Astrocyte (in vitro differentiated cells and primary cell): Measurements from ENCODE around the gene NDUFS2.

Source experiments
- CTCF ChIP-seq: IDR thresholded peaks from 2 replicates; pipeline ENCODE4 v1.5.1; 2011; ENCODE audit warnings: low read depth, mild to moderate bottlenecking, inconsistent platforms, low read length, moderate library complexity; ENCODE audit not compliant: insufficient read depth
- EZH2 ChIP-seq: IDR thresholded peaks from 2 replicates; pipeline ENCODE4 v1.6.1; 2012; ENCODE audit warnings: mild to moderate bottlenecking, low read length, inconsistent platforms; ENCODE audit not compliant: insufficient read depth

- TF ChIP-seq CTCF (no peak), EZH2 (no peak)
Measured at GRCh38 chr1:161206411-161207140, 4.4 kb downstream of the NDUFS2 start.
